ENCODE measurements around the gene MOB2.

Gene MOB2

DNA sequence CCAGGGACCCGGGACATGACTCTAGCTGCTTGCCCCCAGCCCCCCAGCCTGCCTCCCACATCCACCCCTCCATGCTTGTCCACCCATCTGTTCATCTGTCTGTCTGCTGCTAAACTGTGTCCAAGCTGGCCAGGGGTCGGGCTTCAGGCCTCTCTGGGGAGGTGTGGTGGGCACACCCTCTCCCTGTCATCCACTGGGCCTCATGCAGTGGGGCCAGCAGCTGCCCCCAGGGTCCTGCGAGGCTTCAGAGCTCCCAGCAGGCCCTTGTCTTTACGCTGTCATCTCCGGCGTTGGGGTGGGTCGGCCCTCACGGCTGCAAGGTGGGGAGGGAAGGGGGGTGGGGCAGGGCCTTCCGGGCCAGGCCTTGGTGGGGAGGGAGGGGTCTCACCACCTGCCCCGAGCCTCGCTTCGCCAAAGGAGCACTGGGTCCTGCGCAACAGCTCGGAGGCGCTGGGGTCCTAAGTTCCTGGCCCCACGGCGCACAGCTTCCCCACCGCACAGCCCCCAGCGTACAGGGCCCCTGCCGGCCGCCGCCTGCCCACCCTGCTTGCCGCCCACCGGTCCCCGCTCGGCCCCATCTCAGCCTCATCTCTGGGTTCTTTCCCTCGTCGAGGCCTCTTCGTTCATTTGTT lies 26.7 kb downstream of the MOB2 start:
- FAIRE-seq (no peak), DNase-seq (ENCODE audit: insufficient read length, low spot score) (no peak)

DNA sequence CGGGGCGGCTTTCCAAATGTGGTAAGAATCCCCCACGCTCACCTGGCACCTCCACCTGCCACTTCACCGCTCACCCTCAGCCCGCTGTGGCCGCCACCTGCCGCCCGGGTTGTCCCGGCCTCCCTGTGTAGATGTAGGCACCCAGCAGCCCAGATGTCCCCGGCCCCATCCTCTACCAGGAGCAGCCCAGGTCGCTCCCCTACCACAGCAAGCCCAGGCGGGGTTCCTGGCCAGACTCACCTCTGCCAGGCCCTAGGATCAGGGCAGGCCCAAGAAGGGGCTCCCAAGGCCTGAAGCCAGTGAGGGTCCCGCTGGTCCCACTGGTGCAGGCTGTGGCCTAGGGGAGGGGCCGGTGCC lies 27.4 kb downstream of the MOB2 start:
- no peak for FAIRE-seq
- no peak for DNase-seq (ENCODE audit: insufficient read length, low spot score)

DNA sequence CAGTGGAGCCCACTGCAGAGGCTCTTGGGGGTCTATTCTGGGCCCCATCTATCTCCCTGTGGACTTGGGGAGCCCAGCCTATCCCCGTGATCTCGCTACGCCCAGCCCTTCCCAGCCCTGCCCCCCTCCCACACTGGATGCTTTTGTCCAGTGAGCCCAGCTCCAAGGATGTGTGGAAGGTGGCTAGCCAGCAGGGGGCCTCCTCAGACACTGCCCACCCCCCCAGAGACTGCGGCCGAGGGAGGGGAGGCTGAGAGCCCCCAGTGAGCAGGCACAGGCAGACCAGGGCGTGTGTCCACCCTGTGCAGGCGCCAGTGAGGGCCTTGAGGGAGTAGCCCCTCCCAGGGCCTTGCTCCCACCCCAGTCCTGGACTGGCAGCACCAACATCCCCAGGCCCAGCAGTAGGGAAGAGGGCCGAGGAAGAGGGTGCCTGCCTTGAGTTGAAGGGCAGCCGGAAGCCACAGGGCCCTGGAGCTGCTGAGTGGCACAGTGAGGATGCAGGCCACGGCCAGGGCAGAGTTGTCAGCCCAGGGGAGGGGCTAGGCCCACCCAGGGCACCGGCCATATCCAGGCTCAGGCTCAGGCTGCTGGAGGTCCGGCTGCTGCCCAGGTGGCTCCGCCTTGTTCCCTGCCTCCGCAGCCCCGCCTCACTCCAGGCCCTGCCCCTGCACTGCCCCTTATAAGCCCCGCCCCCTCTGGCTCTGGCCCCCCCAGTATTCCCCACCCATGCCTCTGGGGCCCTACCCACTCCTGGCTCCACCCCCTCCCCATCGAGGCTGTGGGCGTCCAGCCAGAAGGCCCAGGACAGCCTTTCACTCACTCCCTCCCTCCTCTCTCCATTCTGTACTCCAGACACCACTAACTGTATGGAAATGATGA lies 28.0 kb downstream of the MOB2 start:
- DNase-seq (ENCODE audit: insufficient read length, low spot score) (no peak), FAIRE-seq (no peak)

DNA sequence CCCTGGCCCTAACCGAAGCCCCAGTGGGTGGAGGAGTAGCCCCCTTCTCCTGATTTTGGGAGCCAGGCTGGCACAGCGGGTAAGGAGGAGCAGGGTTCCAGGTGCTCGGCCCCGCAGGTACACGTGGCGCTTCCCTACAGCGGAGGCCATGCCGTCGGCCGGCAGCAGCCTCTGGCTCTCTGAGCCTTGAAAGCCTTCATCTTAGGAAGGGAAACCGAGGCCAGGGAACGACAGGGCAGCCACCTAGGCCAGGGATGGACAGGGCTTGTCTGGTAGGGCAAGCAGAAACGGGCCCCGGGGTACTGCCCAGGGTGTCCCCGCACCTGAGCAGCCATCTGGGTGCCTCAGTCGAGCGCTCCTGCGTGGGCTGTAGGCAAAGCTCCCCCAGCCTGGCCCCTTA lies 28.7 kb downstream of the MOB2 start:
- FAIRE-seq (no peak), DNase-seq (ENCODE audit: insufficient read length, low spot score) (no peak)

DNA sequence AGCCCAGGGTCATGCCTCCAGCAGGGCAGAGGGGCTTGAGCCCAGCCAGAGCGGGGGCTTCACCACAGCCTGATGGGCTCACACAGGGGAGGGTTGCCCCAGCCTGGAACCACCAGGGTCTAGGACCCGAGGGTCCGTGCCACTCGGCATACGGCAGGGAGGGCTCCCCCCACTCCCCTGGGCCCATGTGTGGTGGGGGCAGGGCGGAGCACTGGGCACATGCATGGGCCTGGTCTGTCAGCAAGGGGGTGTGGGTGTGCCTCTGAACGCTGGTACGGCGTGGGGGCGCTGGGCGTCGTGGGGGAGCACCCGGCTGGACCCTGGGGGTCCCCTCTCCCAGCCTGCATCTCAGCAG lies 29.3 kb downstream of the MOB2 start:
- no peak for FAIRE-seq
- DNase-seq (ENCODE audit: insufficient read length, low spot score): no peak

DNA sequence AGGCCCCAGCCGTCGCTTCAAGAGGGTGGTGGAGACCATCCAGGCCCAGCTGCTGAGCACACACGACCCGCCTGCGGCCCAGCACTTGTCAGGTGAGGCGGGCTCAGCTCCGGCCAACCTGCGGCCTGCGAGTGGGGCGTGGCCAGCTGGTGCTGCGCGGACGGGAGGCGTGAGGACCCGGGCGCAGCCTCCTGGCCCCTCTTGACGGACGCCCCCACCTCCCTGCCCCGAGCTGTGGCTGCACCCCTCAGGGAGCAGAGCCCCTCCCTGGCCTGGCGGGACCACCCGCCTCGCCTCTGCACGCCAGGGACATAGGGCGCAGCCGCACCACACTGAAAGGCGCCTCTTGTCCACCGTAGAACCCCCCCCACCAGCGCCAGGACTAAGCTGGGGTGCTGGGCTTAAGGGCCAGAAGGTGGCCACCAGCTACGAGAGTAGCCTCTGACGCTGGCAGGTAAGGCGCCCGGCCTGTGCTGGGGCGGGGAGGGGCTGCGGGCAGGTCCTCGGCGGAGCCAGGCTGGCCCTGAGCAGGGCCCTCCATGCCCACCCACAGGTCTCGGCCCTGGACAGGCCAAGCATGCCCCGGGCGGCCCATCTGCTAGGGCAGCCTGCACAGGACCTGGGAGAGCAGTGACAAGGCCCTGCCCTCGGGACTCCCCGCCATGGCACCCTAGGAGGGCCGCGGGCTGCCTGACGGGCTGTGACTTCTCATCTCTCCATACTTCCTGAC lies 29.8 kb downstream of the MOB2 start:
- no peak for DNase-seq (ENCODE audit: insufficient read length, low spot score)
- no peak for FAIRE-seq

DNA sequence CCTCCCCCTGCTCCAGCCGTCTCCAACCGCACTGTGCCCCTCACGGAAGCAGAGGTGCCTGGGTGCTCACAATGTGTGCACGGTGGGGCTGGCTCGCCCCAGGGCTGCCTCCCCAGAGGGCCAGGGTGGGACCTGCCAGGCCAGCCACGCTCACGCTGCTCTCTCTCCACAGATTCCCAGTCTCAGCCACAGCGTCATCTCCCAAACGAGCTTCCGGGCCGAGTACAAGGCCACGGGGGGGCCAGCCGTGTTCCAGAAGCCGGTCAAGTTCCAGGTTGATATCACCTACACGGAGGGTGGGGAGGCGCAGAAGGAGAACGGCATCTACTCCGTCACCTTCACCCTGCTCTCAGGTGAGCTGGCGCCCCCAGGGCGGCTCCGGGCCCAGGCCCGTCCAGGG lies 30.4 kb downstream of the MOB2 start:
- DNase-seq (ENCODE audit: insufficient read length, low spot score) (no peak), FAIRE-seq (no peak)

DNA sequence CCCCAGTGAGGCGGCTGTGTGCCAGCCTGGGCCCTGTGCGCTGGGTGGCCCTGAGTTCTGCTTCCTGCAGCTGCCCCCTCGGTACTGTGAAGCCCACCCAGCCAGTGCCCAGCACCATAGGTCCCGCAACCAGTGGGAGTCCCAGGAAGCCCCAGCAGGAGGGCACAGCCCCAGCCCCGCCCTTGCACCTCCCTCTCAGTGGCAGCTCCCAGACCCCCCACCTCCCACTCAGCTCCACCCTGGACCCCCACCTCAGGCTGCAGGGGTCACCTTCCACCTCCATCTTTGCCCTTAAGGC lies 30.9 kb downstream of the MOB2 start:
- no peak for FAIRE-seq
- no peak for DNase-seq (ENCODE audit: insufficient read length, low spot score)

DNA sequence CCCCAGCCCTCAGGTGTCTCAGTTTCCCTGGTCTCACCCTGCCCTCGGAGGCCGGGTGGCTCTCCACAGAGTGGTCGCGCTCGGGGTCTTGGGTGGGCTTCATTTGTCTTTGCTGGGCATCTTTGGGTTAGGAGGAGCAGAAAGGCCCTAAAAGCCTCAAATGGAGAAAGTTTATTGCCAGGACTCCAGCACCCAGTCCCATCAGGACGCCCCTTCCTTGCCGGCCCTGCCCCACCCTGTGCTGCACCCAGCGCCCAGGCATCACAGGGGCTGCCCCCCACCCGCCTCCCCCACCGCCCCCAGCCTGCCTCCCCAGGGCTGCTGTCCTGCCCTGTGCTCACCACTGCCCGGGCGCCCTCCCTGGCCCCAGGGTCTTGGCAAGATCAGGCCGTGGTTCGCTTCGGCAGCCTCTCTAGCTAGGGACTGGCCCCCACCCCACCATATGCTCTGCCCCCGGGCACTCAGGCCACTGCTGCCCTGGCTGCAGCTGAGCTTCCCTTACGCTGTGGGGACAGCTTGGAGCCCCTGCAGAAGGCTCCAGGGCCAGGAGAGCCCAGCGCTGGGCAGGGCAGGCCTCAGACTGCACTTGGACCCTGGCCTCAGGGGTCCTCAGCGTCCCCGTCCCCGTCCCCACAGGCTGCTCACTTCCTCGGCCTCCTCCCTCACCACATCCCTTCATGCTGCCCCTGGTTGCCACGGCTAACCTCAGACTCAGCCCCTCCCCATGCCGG lies 31.4 kb downstream of the MOB2 start:
- no peak for FAIRE-seq

DNA sequence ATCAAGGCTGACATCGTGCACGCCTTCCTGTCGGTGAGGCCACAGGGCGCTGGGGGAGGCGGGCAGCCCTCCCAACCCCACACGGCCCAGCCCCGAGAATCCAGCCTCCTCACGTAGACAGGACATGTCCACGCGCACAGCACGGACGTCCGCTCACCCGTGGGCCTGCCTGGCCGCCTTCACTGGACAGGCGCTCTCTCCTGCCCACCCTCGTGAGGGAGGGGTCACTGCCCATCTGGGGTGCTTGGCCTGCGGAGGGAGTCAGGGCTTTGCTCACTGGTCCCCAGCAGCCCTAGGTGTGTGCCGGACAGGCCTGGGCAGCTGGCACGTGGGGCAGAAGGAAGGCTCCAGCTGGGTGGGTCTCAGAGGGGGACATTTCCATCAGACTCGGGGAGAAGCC lies 32.0 kb downstream of the MOB2 start:
- no peak for DNase-seq (ENCODE audit: insufficient read length, low spot score)
- FAIRE-seq: no peak

More for the DNA sequence above, 31.4 kb downstream of the MOB2 start:
- no peak for DNase-seq (ENCODE audit: insufficient read length, low spot score)

DNA sequence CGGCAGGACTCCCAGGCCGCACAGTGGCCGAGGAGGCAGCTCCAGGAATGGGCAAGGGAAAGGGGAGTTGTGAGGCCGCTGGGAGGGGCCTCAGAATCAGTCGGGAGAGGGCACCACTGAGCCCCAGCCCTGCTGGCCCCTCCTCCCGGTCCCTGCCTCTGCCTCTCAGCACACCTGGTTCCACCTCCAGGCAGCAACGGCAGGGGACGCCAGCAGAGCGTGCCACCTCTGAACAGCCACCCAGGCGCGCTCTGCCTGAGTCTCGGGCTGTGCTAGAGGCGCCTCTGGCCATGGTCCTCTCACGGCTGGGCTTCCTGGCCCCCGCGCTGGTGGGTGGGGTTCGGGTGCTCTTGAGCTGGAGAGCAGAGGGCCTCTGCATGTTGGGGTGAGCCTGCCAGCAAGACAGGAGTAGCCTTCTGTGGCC lies 33.0 kb downstream of the MOB2 start:
- no peak for FAIRE-seq
- DNase-seq (ENCODE audit: insufficient read length, low spot score): peak; percentile 82

DNA sequence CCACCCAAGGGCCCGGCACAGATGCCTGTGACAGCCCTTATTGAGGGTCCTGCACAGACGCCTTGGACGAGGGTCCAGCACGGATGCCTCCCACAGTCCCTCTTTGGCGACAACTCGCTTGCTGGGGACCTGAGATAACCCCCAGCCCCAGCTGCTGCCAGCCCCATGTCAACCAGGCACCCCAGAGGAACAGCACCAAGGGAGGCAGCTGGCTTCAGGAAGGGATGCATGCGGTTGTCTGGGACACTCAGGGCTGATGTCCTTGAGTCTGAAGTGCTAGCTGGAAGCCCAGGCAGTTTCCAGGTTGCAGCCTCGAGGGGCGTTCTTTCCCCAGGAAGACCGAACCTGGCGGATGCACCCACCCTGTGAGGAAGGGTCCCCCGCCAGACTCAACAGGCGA lies 33.8 kb downstream of the MOB2 start:
- DNase-seq (ENCODE audit: insufficient read length, low spot score): no peak
- FAIRE-seq: no peak

DNA sequence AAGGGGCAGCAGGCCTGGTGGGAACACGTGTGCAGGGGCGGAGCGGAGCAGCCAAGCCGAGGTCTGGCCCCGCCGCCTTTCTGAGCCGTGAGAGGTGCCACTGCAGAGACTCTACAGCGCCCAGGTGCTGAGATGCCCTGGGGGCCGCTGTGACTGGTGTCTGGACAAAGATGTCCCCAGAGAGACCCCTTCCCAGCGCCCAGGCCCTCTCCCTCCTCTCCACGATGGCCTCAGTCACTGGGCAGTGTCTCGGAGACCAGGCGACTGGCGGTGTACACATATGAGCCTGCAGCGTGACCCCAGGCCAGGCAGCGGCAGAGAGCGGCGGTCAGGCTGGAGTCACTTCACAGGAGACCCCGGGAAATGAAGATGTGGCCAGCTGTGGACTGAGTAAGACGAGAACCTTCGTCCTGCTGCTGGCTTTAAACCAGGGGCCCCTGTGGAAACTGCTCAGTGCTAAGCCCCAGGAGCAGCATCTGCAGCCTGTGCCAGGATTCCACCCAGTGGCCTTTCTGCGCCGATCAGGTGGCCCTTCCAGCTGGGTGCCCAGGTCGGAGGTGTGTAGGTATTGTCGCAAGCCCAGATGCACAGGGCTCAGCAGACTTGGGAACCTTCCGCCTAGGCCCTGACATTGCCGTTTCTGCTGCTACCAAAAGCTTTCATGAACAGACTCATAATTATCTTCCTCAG lies 34.7 kb downstream of the MOB2 start:
- no peak for FAIRE-seq

DNA sequence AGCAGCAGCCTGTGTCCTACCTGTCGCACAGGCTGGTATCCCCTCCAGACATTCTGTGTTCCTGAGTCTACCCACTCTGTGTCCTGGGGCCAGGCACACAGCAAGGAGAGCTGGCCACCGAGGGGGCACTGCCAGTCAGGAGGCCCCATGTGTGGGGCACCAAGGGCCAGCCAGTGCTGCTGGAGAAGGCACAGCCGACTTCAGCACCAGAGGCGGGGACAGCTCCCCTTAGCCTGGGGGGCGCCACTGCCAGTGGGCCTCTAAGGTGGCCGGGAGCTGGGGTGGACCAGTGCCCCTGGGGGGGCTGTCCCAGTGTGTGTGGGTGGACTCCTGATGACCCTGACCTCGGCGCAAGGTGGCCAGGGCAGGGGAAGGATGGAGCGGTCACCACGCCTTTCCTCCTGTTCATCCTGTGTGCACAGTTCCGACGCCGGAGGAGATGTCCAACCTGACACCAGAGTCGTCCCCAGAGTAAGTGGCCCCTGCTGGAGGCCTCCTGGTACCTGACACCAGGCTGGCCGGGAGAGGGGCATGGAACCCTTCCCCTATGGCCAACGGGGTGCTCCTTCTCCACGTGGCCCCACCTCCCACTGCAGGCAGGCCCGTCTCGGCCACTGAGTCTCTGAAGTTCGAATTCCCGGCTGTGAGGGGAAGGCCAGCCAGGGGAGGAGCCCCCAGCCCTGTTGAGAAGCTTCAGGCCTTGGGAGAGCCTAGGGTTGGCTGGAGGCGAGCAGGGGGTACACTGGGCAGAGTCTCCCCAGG lies 35.4 kb downstream of the MOB2 start:
- no peak for FAIRE-seq

More for the DNA sequence above, 34.7 kb downstream of the MOB2 start:
- no peak for DNase-seq (ENCODE audit: insufficient read length, low spot score)

DNA sequence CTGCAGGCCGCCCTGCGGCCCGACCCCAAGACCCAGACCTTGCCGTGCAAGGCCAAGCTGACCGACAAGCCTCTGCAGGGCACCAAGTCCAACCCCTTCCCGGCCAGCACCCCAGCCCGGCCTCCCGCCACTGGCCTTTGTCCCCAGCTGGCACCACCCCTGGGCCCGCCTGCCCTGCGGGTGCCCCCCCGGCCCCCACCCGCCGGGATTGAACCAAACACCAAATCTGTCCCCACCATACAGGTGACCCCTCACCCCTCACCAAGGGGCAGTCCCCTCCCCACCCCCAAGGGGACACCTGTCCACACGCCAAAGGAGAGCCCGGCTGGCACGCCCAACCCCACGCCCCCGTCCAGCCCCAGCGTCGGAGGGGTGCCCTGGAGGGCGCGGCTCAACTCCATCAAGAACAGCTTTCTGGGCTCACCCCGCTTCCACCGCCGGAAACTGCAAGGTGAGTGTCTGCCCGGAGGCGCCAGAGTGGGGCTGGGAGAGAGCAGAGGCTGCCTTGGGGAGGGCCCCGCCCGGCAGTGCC lies 36.2 kb downstream of the MOB2 start:
- DNase-seq (ENCODE audit: insufficient read length, low spot score) (no peak), FAIRE-seq (no peak)

More for the DNA sequence above, 35.4 kb downstream of the MOB2 start:
- no peak for DNase-seq (ENCODE audit: insufficient read length, low spot score)

DNA sequence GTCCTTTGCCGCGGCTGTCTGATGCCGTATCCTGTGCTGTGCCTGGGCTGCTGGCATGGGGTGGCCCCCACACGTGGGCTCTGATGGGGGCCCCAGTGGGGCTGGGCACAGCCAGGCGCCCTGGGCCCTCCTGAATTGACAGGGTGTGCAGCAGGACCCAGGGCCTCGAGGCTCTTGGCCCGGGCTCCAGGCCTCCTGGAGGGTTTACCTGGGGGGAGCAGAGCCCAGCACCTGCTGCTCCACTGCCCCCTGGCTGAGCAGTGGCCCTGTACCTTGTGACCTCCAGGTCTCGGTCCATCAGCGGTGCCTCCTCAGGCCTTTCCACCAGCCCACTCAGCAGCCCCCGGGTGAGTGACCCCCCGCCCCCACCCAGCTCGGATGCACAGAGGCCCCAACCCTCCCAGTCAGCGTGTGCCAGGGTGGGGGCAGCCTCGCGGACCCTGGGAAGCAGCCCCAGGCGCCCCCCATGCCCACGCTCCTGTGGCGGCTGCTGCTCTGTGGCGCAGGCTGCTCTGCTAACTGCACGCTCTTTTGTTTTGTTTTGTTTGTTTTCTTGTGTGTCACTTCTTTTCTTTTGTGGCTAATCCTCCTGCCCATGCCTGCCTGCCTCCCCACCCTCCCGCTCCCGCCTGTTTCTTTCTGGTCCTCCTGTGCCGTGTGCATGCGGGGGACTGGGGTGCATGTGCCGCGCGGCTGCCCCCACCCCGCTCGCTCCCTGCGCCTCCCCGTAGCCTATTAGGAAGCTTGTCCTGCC lies 36.9 kb downstream of the MOB2 start:
- no peak for FAIRE-seq

DNA sequence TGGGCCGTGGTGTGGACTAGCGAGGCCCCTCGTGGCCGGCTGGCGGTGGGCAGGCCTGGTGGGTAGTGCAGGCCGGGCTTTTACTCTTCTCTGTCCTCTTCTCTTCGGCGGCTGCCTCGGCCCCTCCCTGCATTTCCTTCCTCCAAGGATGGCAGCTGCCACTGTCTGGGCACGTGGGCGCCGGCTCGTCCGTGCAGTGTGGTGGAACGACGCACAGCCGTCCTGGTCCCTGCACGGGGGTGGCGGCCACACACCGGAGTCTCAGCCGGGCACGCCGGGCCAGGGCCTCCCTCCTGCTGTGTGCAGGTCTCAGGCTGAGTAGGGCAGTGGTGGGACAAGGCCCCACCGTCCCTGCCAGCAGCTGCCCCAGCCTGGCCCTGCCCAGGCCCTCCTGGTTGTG lies 37.7 kb downstream of the MOB2 start:
- FAIRE-seq (no peak), DNase-seq (ENCODE audit: insufficient read length, low spot score) (no peak)

More for the DNA sequence above, 36.9 kb downstream of the MOB2 start:
- no peak for DNase-seq (ENCODE audit: insufficient read length, low spot score)

DNA sequence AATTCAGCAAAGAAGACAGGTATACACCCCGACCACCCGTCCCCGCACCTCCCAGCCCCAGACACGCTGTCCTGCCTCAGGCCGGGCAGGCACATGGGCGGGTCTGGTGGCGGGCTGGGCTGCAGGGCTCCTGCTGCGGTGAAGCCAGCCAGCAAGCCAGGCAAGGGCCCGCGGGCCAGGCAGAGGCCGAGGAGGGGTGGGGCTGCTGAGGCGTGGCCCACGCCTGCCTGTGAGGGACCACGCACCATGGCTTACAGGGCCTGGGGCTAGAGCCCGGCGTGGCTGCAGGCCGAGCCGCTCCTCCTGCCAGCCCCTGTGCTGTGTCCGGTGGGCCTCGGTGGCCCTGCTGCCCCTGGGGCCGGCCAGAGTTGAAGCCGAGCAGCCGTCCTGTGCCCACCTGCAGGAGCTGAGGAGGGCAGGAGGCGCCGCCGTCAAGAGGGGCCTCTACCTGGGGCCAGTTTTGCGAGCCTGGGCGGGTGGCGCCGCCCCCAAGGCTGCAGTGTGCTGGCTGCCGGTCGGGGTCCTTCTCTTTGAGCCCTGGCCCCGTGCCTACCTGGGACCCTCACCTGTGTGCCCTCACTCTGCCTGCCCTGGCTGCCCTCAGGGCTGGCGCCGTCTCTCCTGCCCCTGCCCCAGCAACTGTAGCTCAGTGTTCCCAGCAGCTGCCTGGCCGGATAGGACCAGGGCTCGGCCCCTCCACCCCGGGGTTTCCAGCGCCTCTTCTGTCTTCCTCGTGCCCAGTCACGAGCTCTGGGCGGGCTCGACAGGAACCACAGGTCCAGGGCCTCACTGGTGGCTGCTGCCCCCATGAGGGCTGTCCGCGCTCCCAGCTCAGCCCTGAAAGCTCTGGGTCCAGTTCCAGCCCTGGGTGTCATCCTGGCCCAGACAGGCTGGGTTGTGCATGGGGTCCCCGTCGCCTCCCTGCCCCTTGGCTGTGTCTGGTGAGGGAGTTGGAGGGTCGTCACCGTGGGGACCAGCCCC lies 38.4 kb downstream of the MOB2 start:
- DNase-seq (ENCODE audit: insufficient read length, low spot score): no peak
- no peak for FAIRE-seq
